WTC11 (cell line): Measurements from ENCODE around the gene OSBP2. TPM values are rescaled to one million over a fixed set of nuclear protein-coding genes. Genes with fewer than 3 reads are reported as not detected.

Experiments
- ATAC-seq: fragments of 200-7000 bp; cut with Tn5 transposase; 2 replicates; pipeline ENCODE4 v1.10.0; 2021; ENCODE audit warnings: mild to moderate bottlenecking, moderate library complexity
- CTCF ChIA-PET: fragments of 300-600 bp; sonication (Branson Sonifier 250); formaldehyde crosslinking; loops from one replicate; lab custom pipeline; 2021; ENCODE audit warnings: antibody characterized with exemption; lab: Charles Lee
- POLR2A ChIA-PET: fragments of 350-600 bp; sonication (Branson Sonifier 250); formaldehyde crosslinking; loops from one replicate; lab custom pipeline; 2021; ENCODE audit warnings: antibody characterized with exemption; lab: Charles Lee
- DNase-seq: peaks from one replicate; pipeline ENCODE4 v3.0.0; 2021; ENCODE audit warnings: low spot score
- H3K27ac Mint-ChIP-seq: 2 replicates; pipeline ENCODE4 v1.8.0; 2021; ENCODE audit warnings: mixed read lengths
- H3K27me3 Mint-ChIP-seq: 2 replicates; pipeline ENCODE4 v1.8.0; 2021; ENCODE audit warnings: low read depth, mild to moderate bottlenecking, moderate library complexity, mixed read lengths
- H3K36me3 Mint-ChIP-seq: 2 replicates; pipeline ENCODE4 v1.8.0; 2021; ENCODE audit warnings: mixed read lengths
- H3K4me1 Mint-ChIP-seq: 2 replicates; pipeline ENCODE4 v1.8.0; 2022; ENCODE audit warnings: mixed read lengths
- H3K4me3 Mint-ChIP-seq: 2 replicates; pipeline ENCODE4 v1.8.0; 2021; ENCODE audit warnings: mild to moderate bottlenecking, moderate library complexity, mixed read lengths
- H3K9me3 Mint-ChIP-seq: 2 replicates; pipeline ENCODE4 v1.8.0; 2021; ENCODE audit warnings: mixed read lengths
- CBFB ChIP-seq: sonication (generic); formaldehyde crosslinking; IDR thresholded peaks from 2 replicates; pipeline ENCODE4 v1.8.1; 2022; ENCODE audit warnings: mild to moderate bottlenecking, low read depth, missing genetic modification reagents
- E2F4 ChIP-seq: sonication (generic); formaldehyde crosslinking; IDR thresholded peaks from 2 replicates; pipeline ENCODE4 v1.8.1; 2022; ENCODE audit warnings: low read depth, mild to moderate bottlenecking, moderate library complexity, missing genetic modification reagents, borderline replicate concordance
- EMX1 ChIP-seq: fragments of 250-450 bp; sonication (Bioruptor Pico); IDR thresholded peaks from 2 replicates; pipeline ENCODE4 v1.8.0; 2021; ENCODE audit warnings: mild to moderate bottlenecking
- ETV6 ChIP-seq: sonication (generic); formaldehyde crosslinking; IDR thresholded peaks from 2 replicates; pipeline ENCODE4 v1.8.1; 2022; ENCODE audit warnings: mild to moderate bottlenecking, missing genetic modification reagents
- PRDM15 ChIP-seq: sonication (generic); formaldehyde crosslinking; IDR thresholded peaks from 2 replicates; pipeline ENCODE4 v1.8.0; 2022; ENCODE audit warnings: missing genetic modification reagents
- PREB ChIP-seq: sonication (generic); formaldehyde crosslinking; IDR thresholded peaks from 2 replicates; pipeline ENCODE4 v1.8.1; 2022; ENCODE audit warnings: mild to moderate bottlenecking, missing genetic modification reagents, moderate library complexity, borderline replicate concordance
- RELA ChIP-seq: sonication (generic); formaldehyde crosslinking; IDR thresholded peaks from 2 replicates; pipeline ENCODE4 v1.8.1; 2022; ENCODE audit warnings: missing genetic modification reagents, mild to moderate bottlenecking, borderline replicate concordance
- SOX15 ChIP-seq: fragments of 250-450 bp; sonication (Bioruptor Pico); IDR thresholded peaks from 2 replicates; pipeline ENCODE4 v1.9.0; 2021; ENCODE audit warnings: mild to moderate bottlenecking
- SP1 ChIP-seq: sonication (generic); formaldehyde crosslinking; conservative IDR thresholded peaks from 2 replicates; pipeline ENCODE4 v1.8.1; 2022; ENCODE audit warnings: missing genetic modification reagents
- USF2 ChIP-seq: sonication (generic); formaldehyde crosslinking; IDR thresholded peaks from 2 replicates; pipeline ENCODE4 v1.8.1; 2023; ENCODE audit warnings: mild to moderate bottlenecking, missing genetic modification reagents, moderate library complexity
- ZNF423 ChIP-seq: fragments of 250-450 bp; sonication (Bioruptor Pico); IDR thresholded peaks from 2 replicates; pipeline ENCODE4 v2.1.2; 2022; ENCODE audit warnings: mild to moderate bottlenecking, moderate library complexity
- ZNF532 ChIP-seq: fragments of 250-450 bp; sonication (Bioruptor Pico); IDR thresholded peaks from 2 replicates; pipeline ENCODE4 v1.9.0; 2021; ENCODE audit warnings: mild to moderate bottlenecking, borderline replicate concordance
- total RNA-seq: library from RNA; stranded (reverse); gene quantifications from 3 replicates; pipeline ENCODE4 v1.2.3, GENCODE V29; 2021

OSBP2 gene
- total RNA-seq, 1 experiment from 2014 or later: 4.1 TPM

- peaks cover 11% of the 10 kb centered on the region for H3K4me1 Mint-ChIP-seq
- TF ChIP-seq PREB (no peak), EMX1 (CRISPR knock-in tag) (no peak), E2F4 (CRISPR knock-in tag) (no peak), ETV6 (CRISPR knock-in tag) (no peak), SOX15 (CRISPR knock-in tag) (no peak), ZNF532 (CRISPR knock-in tag) (no peak), ZNF423 (CRISPR knock-in tag) (no peak), SP1 (CRISPR knock-in tag) (no peak), PRDM15 (CRISPR knock-in tag) (no peak)
- TF ChIP-seq, all 79 proteins: peak for 0
- POLR2A ChIA-PET: no interaction called here
- Mint-ChIP-seq H3K9me3 (peaks cover 10% of the 10 kb centered on the region), H3K4me3 (no peak overlapping the region), H3K27ac (no peak overlapping the region), H3K27me3 (no peaks in the 10 kb centered on the region), H3K36me3 (peaks cover 13% of the 10 kb centered on the region)
- CTCF ChIA-PET: interaction anchor here (1.0 to 8.6 kb wide), 4 partner anchors 118 to 300 kb away, joined by 3 to 166 read pairs (median 8); partner anchors contain the start of gene SLC35E4
- DNase-seq (no peak), ATAC-seq (no peak)
These were observed 59.0 kb downstream of the OSBP2 start for GRCh38 chr22:30753701-30754100.

GRCh38 chr22:30754521-30754920 lies 59.8 kb downstream of the OSBP2 start:
- Mint-ChIP-seq H3K4me3 (no peak overlapping the region), H3K4me1 (peaks cover 11% of the 10 kb centered on the region), H3K27ac (no peak overlapping the region), H3K9me3 (peaks cover 10% of the 10 kb centered on the region), H3K27me3 (no peaks in the 10 kb centered on the region), H3K36me3 (peaks cover 13% of the 10 kb centered on the region)
- no peak for ATAC-seq
- ChIA-PET CTCF (interaction anchor here (0.8 to 8.6 kb wide), 32 partner anchors 9 to 331 kb away, joined by 3 to 166 read pairs (median 5); partner anchors contain the start of genes DUSP18, PES1, SLC35E4 and TCN2), POLR2A (interaction anchor here (0.6 to 1.3 kb wide), 3 partner anchors 9 to 148 kb away, joined by 3 to 8 read pairs (median 4); partner anchors contain the start of genes SLC35E4 and TCN2)
- TF ChIP-seq PRDM15 (CRISPR knock-in tag) (no peak), RELA (no peak), USF2 (CRISPR knock-in tag) (no peak), CBFB (CRISPR knock-in tag) (no peak)
- DNase-seq: no peak
